ENCODE results near the gene TSC2.

DNA sequence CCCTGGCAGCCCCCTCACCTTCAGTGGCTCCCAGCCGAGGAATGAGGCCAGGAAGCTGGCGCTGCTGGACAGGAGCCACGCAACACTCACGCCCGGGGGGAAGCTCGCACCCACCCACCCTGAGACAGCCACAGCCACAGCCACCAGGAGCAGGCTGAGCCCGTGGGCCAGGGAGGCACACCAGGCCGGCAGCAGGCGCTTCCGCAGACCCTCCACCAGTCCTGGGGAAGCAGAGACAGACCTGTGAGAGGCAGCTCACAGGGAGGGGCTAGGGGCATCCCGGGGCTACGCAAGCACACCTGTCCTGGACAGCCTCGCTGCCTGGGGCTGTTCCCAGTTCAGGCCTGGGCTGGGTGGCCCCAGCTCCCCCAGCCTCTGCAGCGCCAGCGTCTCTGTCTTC lies 46.0 kb downstream of the TSC2 start:
- TF ChIP-seq POLR2A (IDR thresholded peaks at IDR 0.05): no peak
- TF ChIP-seq, protein P1, sequence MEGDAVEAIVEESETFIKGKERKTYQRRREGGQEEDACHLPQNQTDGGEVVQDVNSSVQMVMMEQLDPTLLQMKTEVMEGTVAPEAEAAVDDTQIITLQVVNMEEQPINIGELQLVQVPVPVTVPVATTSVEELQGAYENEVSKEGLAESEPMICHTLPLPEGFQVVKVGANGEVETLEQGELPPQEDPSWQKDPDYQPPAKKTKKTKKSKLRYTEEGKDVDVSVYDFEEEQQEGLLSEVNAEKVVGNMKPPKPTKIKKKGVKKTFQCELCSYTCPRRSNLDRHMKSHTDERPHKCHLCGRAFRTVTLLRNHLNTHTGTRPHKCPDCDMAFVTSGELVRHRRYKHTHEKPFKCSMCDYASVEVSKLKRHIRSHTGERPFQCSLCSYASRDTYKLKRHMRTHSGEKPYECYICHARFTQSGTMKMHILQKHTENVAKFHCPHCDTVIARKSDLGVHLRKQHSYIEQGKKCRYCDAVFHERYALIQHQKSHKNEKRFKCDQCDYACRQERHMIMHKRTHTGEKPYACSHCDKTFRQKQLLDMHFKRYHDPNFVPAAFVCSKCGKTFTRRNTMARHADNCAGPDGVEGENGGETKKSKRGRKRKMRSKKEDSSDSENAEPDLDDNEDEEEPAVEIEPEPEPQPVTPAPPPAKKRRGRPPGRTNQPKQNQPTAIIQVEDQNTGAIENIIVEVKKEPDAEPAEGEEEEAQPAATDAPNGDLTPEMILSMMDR (IDR thresholded peaks at IDR 0.05): no peak

All from Peyer's patch (tissue), 4 donors.